HG02623 (cell line): ENCODE results near the gene TGFBRAP1.
"Not testable (repeated sequence)": the region's sequence is repeated elsewhere in the genome, so short reads cannot be mapped to it uniquely, and the experiment has no call there.

ENCODE experiments used
- ATAC-seq: cut with Tn5 transposase; IDR thresholded peaks from one replicate; pipeline ENCODE4 v1.9.1; 2021; ENCODE audit warnings: moderate library complexity; ENCODE audit not compliant: unreplicated experiment

The TGFBRAP1 gene

GRCh38 chr2:105274046-105274445 is 55.5 kb downstream of the TGFBRAP1 start:
- ATAC-seq = no peak

GRCh38 chr2:105272176-105272575 is 57.4 kb downstream of the TGFBRAP1 start:
- ATAC-seq = no peak

GRCh38 chr2:105271393-105272045 is 58.0 kb downstream of the TGFBRAP1 start:
- ATAC-seq = no peak

- ATAC-seq = no peak
Observed at GRCh38 chr2:105269426-105269825, 60.1 kb downstream of the TGFBRAP1 start.

- no peak for ATAC-seq
Observed at GRCh38 chr2:105262651-105263091, 66.9 kb downstream of the TGFBRAP1 start.

GRCh38 chr2:105261061-105261460 is 68.5 kb downstream of the TGFBRAP1 start:
- no peak for ATAC-seq

GRCh38 chr2:105258835-105259350 is 70.6 kb downstream of the TGFBRAP1 start:
- no peak for ATAC-seq

GRCh38 chr2:105257981-105258380 is 71.6 kb downstream of the TGFBRAP1 start:
- ATAC-seq = no peak

- ATAC-seq = no peak
Observed at GRCh38 chr2:105256431-105257047, 73.0 kb downstream of the TGFBRAP1 start.

GRCh38 chr2:105255979-105256378 is 73.6 kb downstream of the TGFBRAP1 start:
- ATAC-seq = no peak

- no peak for ATAC-seq
Observed at GRCh38 chr2:105254531-105255210, 74.9 kb downstream of the TGFBRAP1 start.

- ATAC-seq = no peak
Observed at GRCh38 chr2:105252271-105252670, 77.3 kb downstream of the TGFBRAP1 start.

- ATAC-seq = not testable (repeated sequence)
Observed at GRCh38 chr2:105251016-105251648, 78.4 kb downstream of the TGFBRAP1 start.

- ATAC-seq = no peak
Observed at GRCh38 chr2:105249891-105250290, 79.6 kb downstream of the TGFBRAP1 start.

- no peak for ATAC-seq
Observed at GRCh38 chr2:105249181-105249580, 80.4 kb downstream of the TGFBRAP1 start.

GRCh38 chr2:105248316-105249070 is 81.0 kb downstream of the TGFBRAP1 start:
- ATAC-seq = no peak

GRCh38 chr2:105244451-105244850 is 85.1 kb downstream of the TGFBRAP1 start:
- no peak for ATAC-seq

- no peak for ATAC-seq
Observed at GRCh38 chr2:105243961-105244360, 85.6 kb downstream of the TGFBRAP1 start.

- ATAC-seq = no peak
Observed at GRCh38 chr2:105242286-105242993, 87.1 kb downstream of the TGFBRAP1 start.

GRCh38 chr2:105241443-105241842 is 88.1 kb downstream of the TGFBRAP1 start, which contains the start of gene GPR45:
Gene GPR45, plus strand, starts transcription at chr2:105241743. Its CDS starts 116 bp downstream, at chr2:105241859.
- ATAC-seq = no peak
